Activated CD8-positive, alpha-beta T cell treated with anti-CD3 and anti-CD28 coated beads for 36 hours (primary cell): ENCODE results near the gene SCRN1. TPM values are rescaled to one million over a fixed set of nuclear protein-coding genes. Genes with fewer than 3 reads are reported as not detected.

Experiments
- ATAC-seq: fragments of 200-7000 bp; cut with Tn5 transposase; one replicate; pipeline ENCODE4 v1.10.0; 2021; ENCODE audit warnings: mild to moderate bottlenecking, moderate library complexity
- CTCF ChIA-PET: fragments of 350-600 bp; sonication (Branson Sonifier 250); formaldehyde crosslinking; loops from one replicate; lab custom pipeline; 2021; ENCODE audit warnings: antibody characterized with exemption; lab: Charles Lee
- POLR2A ChIA-PET: fragments of 350-600 bp; sonication (Branson Sonifier 250); formaldehyde crosslinking; loops from one replicate; lab custom pipeline; 2021; ENCODE audit warnings: antibody characterized with exemption; lab: Charles Lee
- DNase-seq: peaks from one replicate; pipeline ENCODE4 v3.0.0-alpha.2; 2020
- H3K27ac Mint-ChIP-seq: one replicate; pipeline ENCODE4 v1.8.0; 2021; ENCODE audit warnings: mild to moderate bottlenecking, mixed read lengths
- H3K27me3 Mint-ChIP-seq: one replicate; pipeline ENCODE4 v1.8.0; 2021; ENCODE audit warnings: mixed read lengths
- H3K36me3 Mint-ChIP-seq: one replicate; pipeline ENCODE4 v1.8.0; 2021; ENCODE audit warnings: low read depth, mixed read lengths
- H3K4me1 Mint-ChIP-seq: one replicate; pipeline ENCODE4 v1.8.0; 2021; ENCODE audit warnings: low read depth, mixed read lengths
- H3K4me3 Mint-ChIP-seq: one replicate; pipeline ENCODE4 v1.8.0; 2021; ENCODE audit warnings: mild to moderate bottlenecking, moderate library complexity, mixed read lengths
- H3K9me3 Mint-ChIP-seq: one replicate; pipeline ENCODE4 v1.8.0; 2021; ENCODE audit warnings: mixed read lengths
- CTCF ChIP-seq: fragments of 200-600 bp; IDR thresholded peaks from one replicate; pipeline ENCODE4 v1.8.0; 2022; ENCODE audit warnings: antibody characterized with exemption, mild to moderate bottlenecking
- intact Hi-C: fragments of 100-400 bp; cut with micrococcal nuclease; formaldehyde crosslinking; loops from one replicate; pipeline ENCODE4 v1.10.0; 2022
- total RNA-seq, 2 experiments: library from RNA; stranded (reverse); gene quantifications; one replicate each; pipeline ENCODE4 v1.2.3, GENCODE V29; 2021

Gene SCRN1
- total RNA-seq, 2 experiments from 2014 or later = 10.8 to 14.7 TPM

- ATAC-seq (no peak), DNase-seq (peak; percentile 8)
- peaks cover 3% of the 10 kb centered on the region for H3K36me3 Mint-ChIP-seq
- H3K27me3 Mint-ChIP-seq = no peaks in the 10 kb centered on the region
- intact Hi-C loops = no loop called here
- H3K27ac Mint-ChIP-seq = peak overlapping the region; percentile 90
- H3K9me3 Mint-ChIP-seq = no peaks in the 10 kb centered on the region
- no peak for TF ChIP-seq CTCF
- ChIA-PET POLR2A (interaction anchor here (0.9 to 1.5 kb wide), 4 partner anchors 26 to 108 kb away, joined by 3 to 6 read pairs (median 3); partner anchors contain the start of gene MTURN), CTCF (interaction anchor here (1.0 to 4.8 kb wide), 2 partner anchors 35 to 289 kb away, joined by 3 to 30 read pairs; no protein-coding TSS in a partner anchor)
- H3K4me3 Mint-ChIP-seq = no peak overlapping the region
- peaks cover 29% of the 10 kb centered on the region for H3K4me1 Mint-ChIP-seq
Measured at GRCh38 chr7:30027740-30028215, 38.2 kb upstream of the SCRN1 start.

- Mint-ChIP-seq H3K27me3 (no peaks in the 10 kb centered on the region), H3K4me1 (peaks cover 24% of the 10 kb centered on the region), H3K4me3 (no peak overlapping the region), H3K27ac (peak overlapping the region; percentile 90), H3K9me3 (no peaks in the 10 kb centered on the region), H3K36me3 (peaks cover 3% of the 10 kb centered on the region)
- CTCF ChIA-PET = interaction anchor here (1.0 to 4.8 kb wide), 2 partner anchors 36 to 289 kb away, joined by 3 to 30 read pairs; no protein-coding TSS in a partner anchor
- DNase-seq (peak; percentile 48), ATAC-seq (peak; percentile 25)
- POLR2A ChIA-PET = interaction anchor here (0.9 to 1.5 kb wide), 4 partner anchors 26 to 109 kb away, joined by 3 to 6 read pairs (median 3); partner anchors contain the start of gene MTURN
- TF ChIP-seq CTCF = no peak
- intact Hi-C loops = no loop called here
Measured at GRCh38 chr7:30027065-30027456, 37.5 kb upstream of the SCRN1 start.

- H3K4me3 Mint-ChIP-seq = no peak within 1 kb of the TSS
- POLR2A ChIA-PET = no interaction called here
- peak; percentile 86 for ATAC-seq
- peaks cover 26% of the 10 kb centered on the region for H3K4me1 Mint-ChIP-seq
- H3K27ac Mint-ChIP-seq = peak within 1 kb of the TSS; percentile 90
- no peaks in the 10 kb centered on the region for H3K9me3 Mint-ChIP-seq
- H3K36me3 Mint-ChIP-seq = peaks cover 3% of the 10 kb centered on the region
- intact Hi-C loops = no loop called here
- CTCF ChIA-PET = interaction anchor here (1.0 to 4.8 kb wide), 2 partner anchors 37 to 290 kb away, joined by 3 to 30 read pairs; no protein-coding TSS in a partner anchor
- TF ChIP-seq CTCF = no peak
- peak; percentile 96 for DNase-seq
- no peaks in the 10 kb centered on the region for H3K27me3 Mint-ChIP-seq
Measured at GRCh38 chr7:30026229-30027064, 36.8 kb upstream of the SCRN1 start, which contains the start of gene FKBP14. TSS of gene FKBP14 (minus strand) at chr7:30026702. CDS start at chr7:30026508, 194 bp downstream.

- H3K4me3 Mint-ChIP-seq = no peak overlapping the region
- peaks cover 3% of the 10 kb centered on the region for H3K36me3 Mint-ChIP-seq
- CTCF ChIA-PET = interaction anchor here (1.3 kb wide), 1 partner anchor 38 kb away, joined by 4 read pairs; no protein-coding TSS in a partner anchor
- no peak overlapping the region for H3K27ac Mint-ChIP-seq
- POLR2A ChIA-PET = interaction anchor here (0.8 kb wide), 1 partner anchor 15 kb away, joined by 3 read pairs; no protein-coding TSS in a partner anchor
- H3K4me1 Mint-ChIP-seq = peaks cover 34% of the 10 kb centered on the region
- TF ChIP-seq CTCF = no peak
- intact Hi-C loops = no loop called here
- H3K27me3 Mint-ChIP-seq = no peaks in the 10 kb centered on the region
- ATAC-seq = no peak
- DNase-seq = no peak
- no peaks in the 10 kb centered on the region for H3K9me3 Mint-ChIP-seq
Measured at GRCh38 chr7:30023524-30023923, 33.9 kb upstream of the SCRN1 start.
